Activated naive CD4-positive, alpha-beta T cell (primary cell): ENCODE data around the gene VASN.

Experiments used
- DNase-seq, 4 experiments: peaks; one replicate each; lab custom pipeline; 2025; lab: John Stamatoyannopoulos, UW

Gene VASN

DNA sequence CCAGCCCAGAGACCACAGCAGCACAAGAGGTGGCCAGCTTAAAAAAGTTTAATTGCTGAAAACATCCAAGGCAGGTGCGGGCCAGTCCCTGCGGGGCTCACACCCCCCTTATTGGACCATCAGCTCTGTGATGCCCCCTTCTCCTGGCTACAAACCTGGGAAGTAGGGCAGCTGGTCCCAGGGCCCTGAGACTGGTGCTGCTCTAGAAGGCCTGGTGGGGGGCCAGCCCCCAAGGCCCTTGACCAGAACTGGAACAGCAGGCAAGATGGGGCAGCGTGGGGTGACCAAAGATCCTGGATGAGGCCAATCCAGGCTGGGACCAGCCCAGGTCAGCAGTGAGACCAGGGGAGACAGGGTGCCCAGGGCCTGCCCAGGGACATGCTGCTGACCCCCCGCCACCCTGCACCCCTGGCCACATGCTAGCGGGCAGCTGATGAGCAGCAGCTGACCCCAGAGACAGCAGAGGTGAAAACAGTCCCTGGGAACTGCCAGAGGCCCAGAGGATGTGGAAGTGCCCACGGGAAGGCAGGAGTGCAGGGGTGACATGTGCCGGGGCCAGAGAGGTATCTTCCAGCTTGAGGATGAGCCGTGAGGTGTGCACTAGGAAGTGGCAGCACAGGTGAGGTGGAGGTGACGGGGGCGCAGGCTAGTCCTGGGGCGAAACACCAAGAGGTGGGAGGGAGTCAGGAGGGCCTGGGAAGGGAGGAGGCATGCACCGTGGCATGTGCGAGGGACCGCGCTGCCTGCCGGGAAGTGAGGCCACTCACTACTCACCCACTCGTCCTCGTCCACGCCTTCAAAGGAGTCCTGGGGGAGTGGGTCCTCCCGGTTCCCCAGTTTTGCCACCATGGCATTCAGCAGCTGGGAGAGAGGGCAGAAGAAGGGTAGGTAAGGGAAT lies 16.9 kb upstream of the VASN start:
- DNase-seq, result no peak

DNA sequence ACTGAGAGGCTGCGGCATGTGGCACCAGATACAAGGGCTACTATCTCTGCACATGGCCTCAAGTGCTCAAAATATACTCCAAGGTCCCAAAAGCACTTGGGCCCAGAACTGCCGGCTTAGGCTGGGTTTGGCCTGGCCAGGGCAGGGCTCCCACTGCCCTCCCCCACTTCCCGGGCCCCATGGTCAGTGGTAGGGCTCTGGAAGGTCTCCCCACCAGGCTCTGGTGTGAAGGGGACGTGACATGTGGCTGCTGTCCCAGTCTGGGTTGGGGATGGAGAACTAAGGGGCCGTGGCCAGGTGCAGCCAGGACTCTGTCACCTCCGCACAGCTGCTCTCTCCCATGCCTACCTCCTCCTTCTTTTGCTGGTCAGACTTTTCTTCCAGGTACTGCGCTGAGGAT lies 14.8 kb upstream of the VASN start:
- no peak for DNase-seq

DNA sequence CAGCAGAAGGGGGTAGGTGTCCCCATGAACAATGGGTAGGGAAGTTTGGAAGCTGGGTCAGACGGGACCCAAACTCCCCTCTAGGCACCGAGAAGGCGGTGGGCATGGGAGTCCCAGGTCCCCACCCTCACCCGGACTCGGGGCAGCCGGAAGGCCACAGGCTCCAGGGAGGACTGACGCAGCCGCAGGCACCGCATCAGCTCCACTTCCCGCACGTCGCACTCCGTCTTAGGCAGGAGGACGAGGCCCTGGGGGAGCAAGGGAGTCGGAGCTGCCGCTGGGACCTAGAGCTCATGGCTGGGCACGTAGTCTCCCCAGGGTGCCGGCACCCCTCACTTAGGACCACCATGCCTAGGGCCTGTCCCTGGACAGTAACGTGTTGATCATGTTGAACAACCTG lies 13.4 kb upstream of the VASN start:
- DNase-seq, result no peak

DNA sequence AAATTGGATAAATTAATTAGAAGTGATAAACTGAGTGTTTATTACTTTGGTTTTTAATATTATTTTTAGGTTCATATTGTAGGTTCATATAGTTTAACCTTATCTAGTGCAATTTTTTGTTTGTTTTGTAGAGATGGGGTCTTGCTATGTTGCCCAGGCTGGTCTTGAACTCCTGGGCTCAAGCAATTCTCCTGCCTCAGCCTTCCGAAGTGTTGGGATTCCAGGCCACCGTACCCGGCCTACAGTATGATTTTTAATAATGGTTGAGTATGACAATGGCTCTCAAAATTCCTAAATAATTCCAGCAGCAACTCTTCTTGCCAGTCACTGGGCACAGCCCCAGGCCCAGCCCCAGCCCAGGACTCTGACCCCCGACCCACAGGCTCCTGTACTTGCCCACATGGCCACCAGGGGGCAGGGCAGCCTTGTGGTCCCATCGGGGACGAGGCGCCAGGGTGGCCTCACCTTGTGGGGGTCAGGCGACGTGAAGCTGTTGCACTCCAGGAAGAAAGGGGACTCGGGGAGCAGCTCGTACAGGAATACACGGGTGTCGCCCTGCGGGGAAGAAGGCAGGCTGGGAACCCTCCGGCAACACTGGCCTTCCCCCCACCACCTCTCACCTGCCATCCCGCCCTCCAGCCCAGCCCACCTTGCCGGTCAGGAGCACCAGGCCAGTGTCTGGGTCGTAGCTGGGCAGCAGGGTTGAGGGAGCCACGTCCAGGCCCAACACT lies 12.7 kb upstream of the VASN start:
- peak; percentile 47 to 65 (median 61) for DNase-seq

DNA sequence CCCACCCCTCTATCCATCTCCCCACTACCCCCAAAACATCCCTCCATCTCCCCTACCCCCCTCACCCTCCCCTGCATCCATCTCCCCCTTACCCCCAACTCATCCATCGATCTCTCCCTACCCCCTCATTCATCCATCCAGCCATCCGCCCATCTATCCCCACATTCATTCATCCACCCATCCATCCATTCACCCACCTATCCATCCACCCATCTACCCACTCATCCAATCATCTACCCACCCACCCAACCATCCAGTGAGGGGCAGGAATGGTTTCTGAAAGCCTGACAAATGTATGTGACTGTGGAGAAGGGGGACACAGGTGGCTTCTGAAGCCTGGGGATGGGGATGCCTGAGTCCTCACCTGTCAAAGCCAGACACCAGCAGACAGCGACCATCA lies 11.7 kb upstream of the VASN start:
- no peak for DNase-seq

DNA sequence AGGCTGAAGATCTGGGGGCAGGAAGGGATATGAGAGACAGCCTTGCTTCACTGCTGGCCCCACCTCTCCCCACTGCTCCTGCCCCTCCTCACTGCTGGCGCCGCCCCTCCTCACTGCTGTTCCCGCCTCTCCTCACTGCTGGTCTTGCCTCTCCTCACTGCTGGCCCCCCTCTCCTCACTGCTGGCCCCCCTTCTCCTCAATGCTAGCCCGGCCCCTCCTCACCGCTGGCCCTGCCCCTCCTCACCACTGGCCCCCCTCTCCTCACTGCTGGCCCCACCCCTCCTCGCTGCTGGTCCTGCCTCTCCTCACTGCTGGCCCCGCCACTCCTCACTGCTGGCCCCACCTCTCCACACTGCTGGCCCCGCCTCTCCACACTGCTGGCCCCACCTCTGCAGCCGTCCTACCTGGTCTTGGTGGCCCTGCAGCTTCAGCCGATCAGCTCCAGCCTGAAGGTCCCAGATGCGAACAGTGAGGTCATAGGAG lies 11.1 kb upstream of the VASN start:
- no peak for DNase-seq

DNA sequence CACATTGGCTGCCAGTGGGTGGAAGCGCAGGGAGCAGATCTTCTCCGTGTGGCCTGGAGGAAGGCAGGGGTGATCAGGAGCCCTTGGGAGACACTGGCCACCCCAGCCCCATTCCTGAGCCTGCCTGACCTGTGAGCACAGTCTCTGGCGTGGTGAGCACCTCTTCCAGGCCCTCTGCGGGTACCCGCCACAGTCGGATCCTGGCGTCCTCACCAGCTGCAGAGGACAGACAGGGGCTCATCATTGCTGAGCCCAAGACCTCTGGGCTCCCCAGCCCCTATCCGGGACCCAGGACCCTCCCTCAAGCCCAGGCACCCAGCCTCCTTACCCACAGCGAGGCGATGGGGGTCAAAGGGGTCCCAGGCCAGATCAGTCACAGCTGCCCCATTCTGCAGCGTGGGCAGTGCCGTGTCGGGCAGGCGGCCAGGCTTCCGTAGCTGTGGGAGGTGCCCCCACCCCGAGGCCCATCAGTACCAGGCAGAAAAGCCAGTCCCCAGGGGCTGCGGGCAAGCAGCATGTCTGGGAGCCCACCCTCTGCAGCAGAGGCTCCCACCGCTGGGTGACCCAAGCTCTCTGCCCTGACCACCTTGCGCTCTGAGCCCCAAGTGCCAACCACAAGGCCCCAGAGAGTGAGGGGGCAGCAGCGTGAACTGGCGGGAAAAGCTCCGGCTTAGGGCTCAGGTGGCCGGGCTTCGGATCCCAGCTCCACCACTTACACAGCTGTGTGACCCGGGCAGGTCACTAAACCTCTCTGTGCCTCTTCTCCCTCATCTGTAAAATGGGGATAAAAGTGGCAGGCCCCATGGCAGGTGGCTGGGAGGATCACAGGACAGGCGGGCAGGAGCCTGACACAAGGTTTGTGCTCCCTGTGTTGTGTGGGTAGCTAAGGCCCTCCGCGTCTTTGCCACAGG lies 10.4 kb upstream of the VASN start:
- no peak for DNase-seq

DNA sequence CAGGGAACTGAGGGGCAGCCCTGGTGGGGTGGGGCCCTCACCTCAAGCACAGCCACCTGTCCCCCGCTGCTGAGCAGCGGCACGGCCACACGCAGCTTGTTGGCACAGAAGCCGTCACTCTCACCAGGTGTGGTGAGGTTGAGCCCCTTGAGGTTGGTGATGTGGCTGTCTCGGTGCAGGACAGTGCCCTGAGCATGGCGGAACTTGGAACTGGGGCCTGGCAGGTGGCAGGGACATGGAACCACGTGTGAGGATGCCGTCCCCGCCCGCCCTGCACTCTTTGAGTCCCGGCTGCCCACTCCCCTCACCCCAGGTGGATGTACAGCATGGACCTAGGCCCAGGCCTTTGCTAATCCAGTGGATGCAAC lies 9.7 kb upstream of the VASN start:
- DNase-seq, result no peak

DNA sequence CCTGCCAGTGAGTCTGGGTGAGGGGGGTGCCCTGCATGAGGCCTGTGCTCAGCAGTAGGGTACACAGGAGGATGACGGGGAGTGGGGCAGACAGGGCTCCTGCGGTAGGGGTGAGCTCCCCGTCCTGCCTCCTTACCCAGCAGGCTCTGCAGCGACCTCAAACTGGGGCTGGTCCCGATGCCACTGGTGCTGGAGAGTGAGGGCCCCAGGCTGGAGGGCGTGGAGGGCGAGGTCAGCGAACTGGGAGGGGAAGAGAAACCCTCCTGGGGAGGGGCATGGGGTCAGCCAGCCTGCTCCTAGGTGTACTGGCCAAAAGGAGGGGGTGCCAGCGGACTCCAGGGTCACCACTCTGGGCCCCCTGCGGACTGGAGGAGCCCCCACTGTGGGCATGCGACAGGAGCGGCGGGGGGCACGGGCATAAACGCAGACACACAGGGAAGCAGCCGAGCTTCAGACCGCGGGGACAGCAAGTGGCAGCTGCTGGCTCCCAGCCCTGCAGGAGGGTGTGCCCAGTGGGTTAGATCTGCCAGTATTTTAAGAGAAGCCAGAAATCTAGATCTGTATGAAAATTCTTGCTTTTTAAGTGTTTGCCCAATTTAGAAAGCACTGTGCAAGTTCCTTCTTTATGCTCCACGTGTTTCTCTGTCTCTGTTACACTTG lies 9.0 kb upstream of the VASN start:
- DNase-seq, result no peak

DNA sequence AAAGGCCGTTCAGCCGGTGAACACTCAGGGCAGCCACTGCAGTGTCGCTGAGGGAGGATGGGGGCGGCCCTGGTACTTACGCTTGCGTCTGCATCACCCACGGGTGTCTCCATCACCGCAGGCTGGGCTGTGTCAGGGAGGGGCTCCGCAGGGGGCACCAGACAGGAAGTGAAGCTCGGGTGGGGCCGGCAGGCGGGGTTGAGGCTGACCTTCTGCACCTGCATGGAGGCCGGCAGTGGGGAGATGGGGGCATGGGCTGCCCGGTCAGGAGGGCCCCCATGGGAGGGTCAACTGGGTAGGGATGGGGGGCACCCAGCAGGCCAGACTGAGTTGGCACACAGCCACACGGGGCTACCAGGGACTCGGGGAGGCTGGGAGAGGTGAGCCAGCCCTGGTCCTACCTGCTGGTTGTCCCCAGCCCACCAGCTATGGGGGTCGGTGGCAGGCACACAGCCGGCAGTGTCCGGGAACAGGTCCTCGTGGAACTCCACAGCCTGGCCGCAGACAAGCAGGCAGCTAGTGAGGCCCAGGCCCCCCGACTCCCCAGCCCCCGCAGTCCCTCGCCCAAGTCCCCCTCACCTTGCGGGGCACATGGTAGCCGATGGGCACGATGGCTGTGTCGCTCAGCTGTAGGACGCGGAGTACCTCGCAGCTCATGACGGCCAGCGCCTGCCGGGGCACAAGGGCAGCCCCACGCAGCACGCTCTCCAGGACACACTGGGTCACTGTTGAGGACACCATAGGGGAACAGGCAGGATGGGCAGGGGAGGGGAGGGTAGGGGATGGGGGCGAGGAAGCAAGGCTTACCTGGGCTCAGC lies 7.2 kb upstream of the VASN start:
- DNase-seq, result no peak

DNA sequence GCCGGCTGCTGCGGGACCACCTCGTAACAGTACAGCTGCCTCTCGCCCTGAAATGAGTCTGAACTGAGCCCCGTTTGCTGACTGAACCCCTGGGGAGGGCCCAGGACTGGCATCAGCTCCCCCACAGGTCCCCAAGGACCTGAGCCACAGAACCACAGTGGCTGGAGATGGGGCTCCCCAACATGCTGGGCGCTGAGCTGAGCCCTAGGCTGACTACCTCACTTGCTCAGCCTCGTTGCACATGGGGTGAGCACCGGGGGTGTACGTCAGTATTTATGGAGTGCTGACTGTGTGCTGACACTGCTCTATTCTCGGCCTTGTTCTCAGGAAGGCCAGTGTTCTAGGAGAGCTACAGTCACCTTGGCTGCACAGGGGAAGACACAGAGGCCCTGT lies 6.6 kb upstream of the VASN start:
- DNase-seq, result no peak

DNA sequence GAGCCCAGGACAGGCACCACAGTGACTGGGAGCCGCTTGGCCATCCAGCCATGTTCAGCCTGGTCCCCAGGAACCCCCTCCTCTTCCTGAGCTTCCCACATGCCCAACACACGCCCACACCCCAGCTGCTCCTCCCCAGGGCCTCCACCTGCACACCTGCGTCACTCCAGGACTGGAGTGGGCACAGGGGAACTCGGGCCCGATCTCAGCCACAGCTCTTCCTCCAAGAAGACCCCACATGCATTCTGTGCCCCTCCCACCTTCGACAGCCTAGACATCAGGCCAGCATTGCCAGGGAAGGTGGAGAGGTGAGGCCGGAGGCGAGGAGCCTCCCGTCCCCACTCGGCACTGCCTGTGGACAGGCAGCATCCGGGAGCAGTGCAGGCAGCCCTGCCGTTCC lies 6.0 kb upstream of the VASN start:
- no peak for DNase-seq

DNA sequence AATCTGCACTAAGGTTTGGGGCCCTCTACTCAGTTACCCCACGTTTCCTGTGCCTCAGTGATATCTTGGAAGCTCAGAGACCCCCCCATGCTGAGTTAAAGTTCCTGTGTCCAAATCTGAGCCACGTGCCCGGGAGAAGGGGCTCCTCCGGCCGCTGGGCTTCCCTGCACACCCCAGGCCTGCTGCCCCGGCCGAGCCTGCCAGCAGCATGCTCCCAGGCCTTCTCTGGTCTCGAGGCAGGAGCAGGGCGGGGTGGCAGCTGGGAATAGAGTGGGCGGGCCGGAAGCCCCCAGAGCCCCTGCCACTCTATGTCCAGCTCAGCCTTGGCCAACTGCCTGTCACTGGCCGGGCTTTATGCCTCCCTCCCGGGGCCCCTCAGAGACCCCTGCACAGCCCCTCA lies 5.6 kb upstream of the VASN start:
- no peak for DNase-seq

DNA sequence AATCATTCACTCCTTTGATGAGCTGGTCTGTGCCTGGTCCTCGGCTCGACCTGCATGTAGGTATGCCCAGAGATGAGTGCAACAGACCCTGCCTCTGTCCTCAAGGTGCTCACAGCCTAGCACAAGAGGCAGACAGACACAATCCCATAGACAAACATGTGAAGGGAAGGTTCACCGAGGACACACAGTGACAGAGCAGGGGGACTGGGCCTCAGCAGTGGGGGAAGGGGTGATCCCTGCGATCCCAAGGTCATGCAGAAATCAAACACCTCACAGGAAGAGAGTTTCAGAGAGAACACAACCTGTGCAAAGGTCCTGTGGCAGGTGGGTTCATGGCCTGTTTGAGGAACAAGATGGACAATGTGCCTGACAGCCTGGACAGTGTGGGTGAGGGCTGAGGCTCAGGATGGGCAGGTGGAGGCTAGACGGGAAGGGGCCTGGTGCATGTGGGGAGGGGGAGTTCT lies 4.2 kb upstream of the VASN start:
- DNase-seq, result no peak

DNA sequence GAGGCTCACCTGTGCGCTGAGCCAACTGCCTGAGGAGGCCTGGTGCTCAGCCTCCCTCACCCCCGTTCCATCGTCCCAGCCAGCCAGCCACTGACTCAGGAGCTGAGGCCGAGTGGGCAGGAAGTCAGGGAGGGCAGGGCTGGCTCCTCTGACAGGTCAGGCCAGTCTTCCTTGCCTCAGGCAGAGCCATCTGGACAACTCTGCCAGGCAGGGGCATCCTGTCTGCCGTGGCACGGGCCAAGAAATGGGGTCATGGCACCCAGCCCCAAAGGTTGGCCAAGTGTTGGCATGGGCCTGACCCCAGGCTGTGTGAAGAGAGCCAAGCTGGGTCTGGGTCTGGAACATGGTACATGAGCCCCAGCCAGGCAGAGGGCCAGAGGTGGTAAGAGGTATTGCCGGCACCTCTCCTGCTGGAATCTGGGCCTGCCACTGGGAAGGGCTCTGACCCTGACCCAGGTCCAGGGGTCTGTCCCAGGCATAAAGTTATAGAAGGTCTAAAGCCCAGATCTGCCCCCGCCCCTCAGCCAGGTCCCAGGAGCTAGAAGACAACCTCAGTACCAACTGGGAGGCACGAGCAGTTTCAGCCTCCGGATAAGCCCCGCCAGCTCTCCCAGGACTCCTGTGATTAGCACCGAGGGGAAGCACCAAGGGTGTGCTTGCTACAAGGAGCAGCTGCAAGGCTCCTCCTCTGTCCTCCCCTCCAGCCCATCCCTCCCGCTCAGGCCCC lies 2.5 kb upstream of the VASN start:
- DNase-seq, result no peak

DNA sequence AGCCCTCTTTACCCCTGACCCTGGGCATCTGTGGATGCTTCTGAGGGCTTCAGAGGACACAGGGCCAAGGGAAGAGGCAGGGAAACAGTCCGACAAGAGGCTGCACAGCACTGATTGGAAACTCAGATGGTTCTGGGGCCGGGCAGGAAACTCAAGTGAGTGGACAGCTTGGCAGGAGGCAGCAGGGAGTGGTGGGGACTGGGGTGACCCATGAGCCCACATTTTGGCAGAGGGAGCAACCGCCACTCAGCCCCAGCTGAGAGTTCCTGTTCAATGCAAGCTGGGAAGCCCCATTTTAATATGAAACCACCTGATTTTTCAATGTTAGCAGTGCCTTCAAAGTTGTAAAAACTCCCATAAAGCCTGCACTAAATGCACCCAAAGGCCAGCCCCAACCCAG lies 1.5 kb upstream of the VASN start:
- DNase-seq, result no peak

DNA sequence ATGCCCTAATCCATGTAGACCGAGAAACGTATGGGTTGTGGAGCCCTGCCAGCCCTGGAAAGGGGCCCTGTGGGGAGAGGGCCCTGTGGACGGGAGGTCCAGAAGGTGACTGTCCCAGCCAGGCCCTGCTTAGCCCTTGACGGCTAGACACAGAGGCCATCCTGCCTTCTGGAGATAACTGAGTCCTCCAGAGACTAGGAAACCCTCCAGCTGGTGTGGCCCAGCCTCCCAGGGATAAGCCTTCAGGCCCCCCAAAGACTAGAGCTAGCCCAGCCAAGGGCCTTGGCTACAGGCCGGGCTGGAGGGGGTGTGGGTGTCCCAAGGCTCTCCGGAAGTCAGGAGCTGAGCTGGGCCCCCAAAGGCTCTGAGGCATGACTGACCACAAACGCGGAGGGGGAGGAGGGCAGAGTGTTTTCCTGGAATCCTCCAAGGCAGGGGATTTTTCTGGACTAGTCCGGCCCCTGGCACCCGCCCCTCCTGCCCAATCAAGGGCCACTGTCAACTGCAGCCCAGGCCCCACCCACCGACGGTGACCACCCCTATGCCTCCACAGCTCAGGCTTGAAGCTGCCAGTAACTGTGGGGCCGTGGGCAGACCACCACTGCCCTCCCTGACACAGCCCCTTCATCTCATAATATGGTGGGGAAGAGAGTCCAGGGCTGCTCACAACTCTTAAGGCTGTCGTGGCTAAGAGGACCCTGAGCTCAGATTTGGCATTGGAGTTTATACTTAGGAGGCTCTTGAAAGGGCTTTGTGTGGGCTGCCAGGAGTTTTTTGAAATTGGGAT lies 885 bp upstream of the VASN start:
- no peak for DNase-seq

DNA sequence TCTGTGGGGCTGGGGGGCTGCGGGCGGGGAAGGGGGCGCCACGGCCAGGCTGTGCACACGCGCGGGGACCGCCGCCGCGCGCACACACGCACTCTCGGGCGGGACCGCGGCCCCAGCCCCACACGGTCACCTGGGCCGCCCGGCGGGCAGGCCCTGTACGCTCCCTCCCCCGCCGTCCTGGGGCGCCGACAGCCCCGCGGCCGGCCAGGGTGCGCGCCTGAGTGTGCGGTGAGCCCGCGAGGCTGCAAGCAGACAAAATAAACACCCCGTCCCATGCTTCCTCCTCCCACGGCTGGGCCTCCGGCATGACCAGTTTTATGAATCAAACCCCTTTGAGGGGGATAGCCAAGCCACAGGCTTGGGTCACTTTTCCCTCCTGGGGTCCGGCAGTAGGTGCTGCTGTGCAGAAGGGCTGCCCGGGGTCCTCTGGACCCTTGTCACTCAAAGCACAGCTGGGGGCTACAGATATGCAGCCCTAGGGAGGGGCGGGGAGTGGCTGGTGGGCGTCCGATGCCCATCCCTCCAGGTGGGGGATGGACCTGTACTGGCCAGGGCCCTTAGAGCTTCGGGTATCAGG lies 441 bp downstream of the VASN start:
- DNase-seq, result peak in 1 of 4 experiments; percentile 23
